ENCODE results near the gene REG3G. TPM values are rescaled to one million over a fixed set of nuclear protein-coding genes. Genes with fewer than 3 reads are reported as not detected.
"Not testable (repeated sequence)": the region's sequence is repeated elsewhere in the genome, so short reads cannot be mapped to it uniquely, and the experiment has no call there.

REG3G gene
- total RNA-seq, 3 donors from 2014 or later (not counting 1 experiment from before 2014, with no cell fraction given): not detected

- H3K27me3 ChIP-seq (ENCODE audit: control insufficient read depth, insufficient read depth, low read length): no peaks in the 10 kb centered on the region
- Mint-ChIP-seq H3K36me3 (no peaks in the 10 kb centered on the region), H3K4me1 (no peaks in the 10 kb centered on the region), H3K27ac (no peak overlapping the region), H3K9me3 (peaks cover 2 to 6% of the 10 kb centered on the region in 2 donors), H3K27me3 (ENCODE audit: low read depth in 2 of 2) (no peaks in the 10 kb centered on the region), H3K4me3 (no peak overlapping the region)
- no peaks in the 10 kb centered on the region for H3K36me3 ChIP-seq (ENCODE audit: control insufficient read depth, insufficient read depth, low read length)
- DNase-seq (no peak), ATAC-seq (no peak)
- TF ChIP-seq, protein P1, sequence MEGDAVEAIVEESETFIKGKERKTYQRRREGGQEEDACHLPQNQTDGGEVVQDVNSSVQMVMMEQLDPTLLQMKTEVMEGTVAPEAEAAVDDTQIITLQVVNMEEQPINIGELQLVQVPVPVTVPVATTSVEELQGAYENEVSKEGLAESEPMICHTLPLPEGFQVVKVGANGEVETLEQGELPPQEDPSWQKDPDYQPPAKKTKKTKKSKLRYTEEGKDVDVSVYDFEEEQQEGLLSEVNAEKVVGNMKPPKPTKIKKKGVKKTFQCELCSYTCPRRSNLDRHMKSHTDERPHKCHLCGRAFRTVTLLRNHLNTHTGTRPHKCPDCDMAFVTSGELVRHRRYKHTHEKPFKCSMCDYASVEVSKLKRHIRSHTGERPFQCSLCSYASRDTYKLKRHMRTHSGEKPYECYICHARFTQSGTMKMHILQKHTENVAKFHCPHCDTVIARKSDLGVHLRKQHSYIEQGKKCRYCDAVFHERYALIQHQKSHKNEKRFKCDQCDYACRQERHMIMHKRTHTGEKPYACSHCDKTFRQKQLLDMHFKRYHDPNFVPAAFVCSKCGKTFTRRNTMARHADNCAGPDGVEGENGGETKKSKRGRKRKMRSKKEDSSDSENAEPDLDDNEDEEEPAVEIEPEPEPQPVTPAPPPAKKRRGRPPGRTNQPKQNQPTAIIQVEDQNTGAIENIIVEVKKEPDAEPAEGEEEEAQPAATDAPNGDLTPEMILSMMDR (IDR thresholded peaks at IDR 0.05): no peak
- H3K4me1 ChIP-seq (ENCODE audit: control insufficient read depth, insufficient read depth, low read length): no peaks in the 10 kb centered on the region
- H3K9me3 ChIP-seq (ENCODE audit: control insufficient read depth, insufficient read depth, low read length): peaks cover 2% of the 10 kb centered on the region
- 0% methylated on average over 1 of the region's 1 CpG for whole genome bisulfite sequencing (ENCODE audit: insufficient coverage)
- H3K27ac ChIP-seq (ENCODE audit: low read length): no peak overlapping the region
- H3K4me3 ChIP-seq (ENCODE audit: low read length): no peak overlapping the region
- intact Hi-C loops (cut with micrococcal nuclease): no loop called here
These were observed 15.5 kb downstream of the REG3G start for GRCh38 chr2:79041032-79041448.

- H3K27ac Mint-ChIP-seq; DNase-seq; H3K36me3 Mint-ChIP-seq; H3K4me1 ChIP-seq (ENCODE audit: control insufficient read depth, insufficient read depth, low read length); ATAC-seq; H3K27ac ChIP-seq (ENCODE audit: low read length); H3K36me3 ChIP-seq (ENCODE audit: control insufficient read depth, insufficient read depth, low read length); H3K4me3 ChIP-seq (ENCODE audit: low read length); H3K27me3 ChIP-seq (ENCODE audit: control insufficient read depth, insufficient read depth, low read length); H3K9me3 ChIP-seq (ENCODE audit: control insufficient read depth, insufficient read depth, low read length); intact Hi-C loops (cut with micrococcal nuclease); H3K27me3 Mint-ChIP-seq (ENCODE audit: low read depth in 2 of 2); H3K4me3 Mint-ChIP-seq; H3K4me1 Mint-ChIP-seq: not testable (repeated sequence)
- peaks cover 26% of the 10 kb centered on the region in 2 donors for H3K9me3 Mint-ChIP-seq
- 61% methylated on average over 5 of the region's 5 CpGs for WGBS (ENCODE audit: insufficient coverage)
These were observed 28.0 kb downstream of the REG3G start for GRCh38 chr2:79053486-79053885.

DNA sequence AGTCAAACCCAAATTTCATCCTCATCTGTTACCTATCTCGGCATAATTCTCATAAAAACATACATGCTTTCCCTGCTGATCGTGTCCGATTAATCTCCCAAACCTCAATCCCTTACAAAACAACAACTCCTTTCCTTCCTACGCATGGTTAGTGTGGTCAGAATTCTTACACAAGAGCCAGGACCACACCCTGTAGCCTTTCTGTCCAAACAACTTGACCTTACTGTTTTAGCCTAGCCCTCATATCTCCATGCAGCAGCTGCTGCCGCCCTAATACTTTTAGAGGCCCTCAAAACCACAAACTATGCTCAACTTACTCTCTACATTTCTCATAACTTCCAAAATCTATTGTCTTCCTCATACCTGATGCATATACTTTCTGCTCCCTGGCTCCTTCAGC is 29.3 kb downstream of the REG3G start:
- WGBS (ENCODE audit: insufficient coverage): 37% methylated on average over 4 of the region's 5 CpGs
- H3K36me3 ChIP-seq (ENCODE audit: control insufficient read depth, insufficient read depth, low read length); H3K4me3 ChIP-seq (ENCODE audit: low read length); H3K27ac Mint-ChIP-seq; intact Hi-C loops (cut with micrococcal nuclease); H3K4me1 Mint-ChIP-seq; H3K4me1 ChIP-seq (ENCODE audit: control insufficient read depth, insufficient read depth, low read length); H3K27ac ChIP-seq (ENCODE audit: low read length); H3K36me3 Mint-ChIP-seq; H3K27me3 ChIP-seq (ENCODE audit: control insufficient read depth, insufficient read depth, low read length); H3K27me3 Mint-ChIP-seq (ENCODE audit: low read depth in 2 of 2); H3K9me3 ChIP-seq (ENCODE audit: control insufficient read depth, insufficient read depth, low read length); H3K4me3 Mint-ChIP-seq; DNase-seq; ATAC-seq: not testable (repeated sequence)
- H3K9me3 Mint-ChIP-seq: peaks cover 24 to 27% of the 10 kb centered on the region in 2 donors

- WGBS (ENCODE audit: insufficient coverage): 50% methylated on average over 1 of the region's 2 CpGs
- Histone ChIP-seq H3K27me3 (ENCODE audit: control insufficient read depth, insufficient read depth, low read length) (no peaks in the 10 kb centered on the region), H3K27ac (ENCODE audit: low read length) (no peak overlapping the region), H3K4me1 (ENCODE audit: control insufficient read depth, insufficient read depth, low read length) (no peaks in the 10 kb centered on the region), H3K36me3 (ENCODE audit: control insufficient read depth, insufficient read depth, low read length) (no peaks in the 10 kb centered on the region), H3K4me3 (ENCODE audit: low read length) (no peak overlapping the region), H3K9me3 (ENCODE audit: control insufficient read depth, insufficient read depth, low read length) (peaks cover 4% of the 10 kb centered on the region)
- no peak for ATAC-seq
- no peaks in the 10 kb centered on the region for H3K27me3 Mint-ChIP-seq (ENCODE audit: low read depth in 2 of 2)
- intact Hi-C loops (cut with micrococcal nuclease): no loop called here
- TF ChIP-seq, protein P1 (IDR thresholded peaks at IDR 0.05): no peak
- H3K4me3 Mint-ChIP-seq: no peak overlapping the region
- H3K27ac Mint-ChIP-seq: no peak overlapping the region
- H3K36me3 Mint-ChIP-seq: no peaks in the 10 kb centered on the region
- H3K4me1 Mint-ChIP-seq: no peaks in the 10 kb centered on the region
- H3K9me3 Mint-ChIP-seq: peaks cover 15 to 27% of the 10 kb centered on the region in 2 donors
- no peak for DNase-seq
These were observed 39.7 kb downstream of the REG3G start for GRCh38 chr2:79065201-79065600.
